ENCODE data around the gene MRPL48.
A peak's percentile ranks its signal among the peaks of the same experiment; 100 is the strongest.
"Not testable (repeated sequence)": the region's sequence is repeated elsewhere in the genome, so short reads cannot be mapped to it uniquely, and the experiment has no call there.

Gene MRPL48

GRCh38 chr11:73779084-73779902 lies 8.4 kb upstream of the MRPL48 start:
- peak; percentile 91 to 99 (median 97) for DNase-seq

- no peak for DNase-seq
Measured at GRCh38 chr11:73781303-73781702, 6.4 kb upstream of the MRPL48 start.

- DNase-seq: no peak
Measured at GRCh38 chr11:73783483-73784020, 4.1 kb upstream of the MRPL48 start.

- DNase-seq: no peak
Measured at GRCh38 chr11:73784080-73784634, 3.5 kb upstream of the MRPL48 start.

- no peak for DNase-seq
Measured at GRCh38 chr11:73784734-73785133, 2.9 kb upstream of the MRPL48 start.

GRCh38 chr11:73785467-73785866 lies 2.2 kb upstream of the MRPL48 start:
- DNase-seq: not testable (repeated sequence)

- no peak for DNase-seq
Measured at GRCh38 chr11:73787051-73787642, 527 bp upstream of the MRPL48 start.

- no peak for DNase-seq
Measured at GRCh38 chr11:73789279-73789670, 1.6 kb downstream of the MRPL48 start.

- no peak for DNase-seq
Measured at GRCh38 chr11:73792584-73792983, 4.9 kb downstream of the MRPL48 start.

GRCh38 chr11:73795925-73796632 lies 8.4 kb downstream of the MRPL48 start:
- no peak for DNase-seq

- DNase-seq: no peak
Measured at GRCh38 chr11:73797457-73797856, 9.8 kb downstream of the MRPL48 start.

- no peak for DNase-seq
Measured at GRCh38 chr11:73800276-73800806, 12.7 kb downstream of the MRPL48 start.

GRCh38 chr11:73801136-73801535 lies 13.5 kb downstream of the MRPL48 start:
- no peak for DNase-seq

- DNase-seq: no peak
Measured at GRCh38 chr11:73804712-73805111, 17.0 kb downstream of the MRPL48 start.

- DNase-seq: no peak
Measured at GRCh38 chr11:73808052-73808451, 20.4 kb downstream of the MRPL48 start.

GRCh38 chr11:73810637-73811036 lies 23.0 kb downstream of the MRPL48 start:
- no peak for DNase-seq

- no peak for DNase-seq
Measured at GRCh38 chr11:73812234-73812633, 24.6 kb downstream of the MRPL48 start.

GRCh38 chr11:73814812-73815211 lies 27.1 kb downstream of the MRPL48 start:
- DNase-seq: no peak

GRCh38 chr11:73818846-73819245 lies 31.2 kb downstream of the MRPL48 start:
- DNase-seq: no peak

- no peak for DNase-seq
Measured at GRCh38 chr11:73830261-73830660, 42.6 kb downstream of the MRPL48 start.

GRCh38 chr11:73833067-73833466 lies 45.4 kb downstream of the MRPL48 start:
- DNase-seq: no peak

- no peak for DNase-seq
Measured at GRCh38 chr11:73838443-73839122, 50.9 kb downstream of the MRPL48 start.
